Mesenchymal stem cell (in vitro differentiated cells and primary cell): ENCODE data around the gene TUBGCP6.

Experiments
- DNase-seq: peaks from one replicate; pipeline ENCODE4 v3.0.0-alpha.2; 2013
- H2AFZ ChIP-seq: one replicate; pipeline ENCODE4 v1.6.1; 2013; ENCODE audit warnings: low read depth, mild to moderate bottlenecking, control low read depth, inconsistent platforms, low read length, moderate library complexity
- H2AK5ac ChIP-seq: 2 replicates; pipeline ENCODE4 v1.6.1; 2013; ENCODE audit warnings: low read length, moderate library complexity, mild to moderate bottlenecking, inconsistent platforms; ENCODE audit not compliant: severe bottlenecking
- H2BK120ac ChIP-seq: one replicate; pipeline ENCODE4 v1.6.1; 2013; ENCODE audit warnings: low read depth, mild to moderate bottlenecking, inconsistent platforms, low read length, moderate library complexity
- H2BK12ac ChIP-seq, 2 experiments: one replicate each; pipeline ENCODE4 v1.6.1; 2013; ENCODE audit warnings: inconsistent platforms in 2 of 2, low read length in 2 of 2, mild to moderate bottlenecking in 2 of 2, moderate library complexity in 2 of 2, control low read depth in 1 of 2
- H2BK15ac ChIP-seq: one replicate; pipeline ENCODE4 v1.6.1; 2013; ENCODE audit warnings: mild to moderate bottlenecking, low read depth, inconsistent platforms; ENCODE audit not compliant: poor library complexity, severe bottlenecking
- H2BK5ac ChIP-seq: 2 replicates; pipeline ENCODE4 v1.6.1; 2013; ENCODE audit warnings: low read depth, mild to moderate bottlenecking, low read length, control low read depth, inconsistent platforms; ENCODE audit not compliant: poor library complexity, severe bottlenecking
- H3K14ac ChIP-seq, 2 experiments: one replicate each; pipeline ENCODE4 v1.6.1; 2013; ENCODE audit warnings: inconsistent platforms in 2 of 2, low read length in 2 of 2, control low read depth in 1 of 2, mild to moderate bottlenecking in 1 of 2, moderate library complexity in 1 of 2
- H3K18ac ChIP-seq, 2 experiments: one replicate each; pipeline ENCODE4 v1.6.1; 2013; ENCODE audit warnings: inconsistent platforms in 2 of 2, low read length in 2 of 2, control low read depth in 1 of 2, low read depth in 1 of 2, mild to moderate bottlenecking in 1 of 2
- H3K23ac ChIP-seq, 2 experiments: one replicate each; pipeline ENCODE4 v1.6.1; 2013; ENCODE audit warnings: inconsistent platforms in 2 of 2, low read length in 2 of 2, mild to moderate bottlenecking in 2 of 2, moderate library complexity in 2 of 2, control low read depth in 1 of 2
- H3K27ac ChIP-seq: 2 replicates; pipeline ENCODE4 v1.5.1; 2013; ENCODE audit warnings: mild to moderate bottlenecking, moderate library complexity, low read length, control low read depth, inconsistent platforms; ENCODE audit not compliant: poor library complexity, severe bottlenecking
- H3K27me3 ChIP-seq, 2 experiments: 2 replicates each; pipeline versions ENCODE4 v1.6.1 to v1.7.0; 2013; ENCODE audit warnings: low read length in 2 of 2, mild to moderate bottlenecking in 2 of 2, moderate library complexity in 2 of 2, control low read depth in 1 of 2, inconsistent platforms in 1 of 2; ENCODE audit not compliant: control insufficient read depth in 1 of 2, insufficient read depth in 1 of 2
- H3K36me3 ChIP-seq, 2 experiments: 2 replicates each; pipeline versions ENCODE4 v1.6.1 to v1.7.0; 2013; ENCODE audit warnings: low read length in 2 of 2, control low read depth in 1 of 2, inconsistent platforms in 1 of 2, low read depth in 1 of 2, mild to moderate bottlenecking in 1 of 2; ENCODE audit not compliant: insufficient read depth in 2 of 2, control insufficient read depth in 1 of 2
- H3K4ac ChIP-seq, 2 experiments: one replicate each; pipeline ENCODE4 v1.6.1; 2013; ENCODE audit warnings: inconsistent platforms in 2 of 2, low read length in 2 of 2, mild to moderate bottlenecking in 2 of 2, moderate library complexity in 2 of 2, control low read depth in 1 of 2, low read depth in 1 of 2
- H3K4me1 ChIP-seq: 2 replicates; pipeline ENCODE4 v1.6.1; 2013; ENCODE audit warnings: low read depth, low read length, control low read depth; ENCODE audit not compliant: control insufficient read depth, insufficient read depth
- H3K4me2 ChIP-seq: 2 replicates; pipeline ENCODE4 v1.6.1; 2013; ENCODE audit warnings: low read length, mild to moderate bottlenecking, inconsistent platforms; ENCODE audit not compliant: poor library complexity, severe bottlenecking
- H3K4me3 ChIP-seq, 2 experiments: 2 replicates each; pipeline versions ENCODE4 v1.5.1 to v1.7.0; 2013; ENCODE audit warnings: low read length in 2 of 2, mild to moderate bottlenecking in 2 of 2, control low read depth in 1 of 2, low read depth in 1 of 2; ENCODE audit not compliant: insufficient read depth in 1 of 2
- H3K79me1 ChIP-seq: replicated peaks from 2 replicates; pipeline ENCODE4 v1.6.1; 2013; ENCODE audit warnings: mild to moderate bottlenecking, control low read depth, low read length, inconsistent platforms; ENCODE audit not compliant: poor library complexity, severe bottlenecking
- H3K9ac ChIP-seq: 2 replicates; pipeline ENCODE4 v1.7.0; 2013; ENCODE audit warnings: mild to moderate bottlenecking, low read length, moderate library complexity
- H3K9me3 ChIP-seq: 2 replicates; pipeline ENCODE4 v1.7.0; 2013; ENCODE audit warnings: mild to moderate bottlenecking, low read length; ENCODE audit not compliant: control insufficient read depth
- H4K8ac ChIP-seq: one replicate; pipeline ENCODE4 v1.6.1; 2013; ENCODE audit warnings: inconsistent platforms, mild to moderate bottlenecking, low read length, moderate library complexity
- H4K91ac ChIP-seq: one replicate; pipeline ENCODE4 v1.6.1; 2013; ENCODE audit warnings: mild to moderate bottlenecking, low read length, inconsistent platforms
- WGBS: methylation state at CpG from one replicate; pipeline ENCODE4 v1.1.7; 2013; ENCODE audit warnings: mixed read lengths; 5-methylcytosine and 5-hydroxymethylcytosine counted together

The TUBGCP6 gene

DNA sequence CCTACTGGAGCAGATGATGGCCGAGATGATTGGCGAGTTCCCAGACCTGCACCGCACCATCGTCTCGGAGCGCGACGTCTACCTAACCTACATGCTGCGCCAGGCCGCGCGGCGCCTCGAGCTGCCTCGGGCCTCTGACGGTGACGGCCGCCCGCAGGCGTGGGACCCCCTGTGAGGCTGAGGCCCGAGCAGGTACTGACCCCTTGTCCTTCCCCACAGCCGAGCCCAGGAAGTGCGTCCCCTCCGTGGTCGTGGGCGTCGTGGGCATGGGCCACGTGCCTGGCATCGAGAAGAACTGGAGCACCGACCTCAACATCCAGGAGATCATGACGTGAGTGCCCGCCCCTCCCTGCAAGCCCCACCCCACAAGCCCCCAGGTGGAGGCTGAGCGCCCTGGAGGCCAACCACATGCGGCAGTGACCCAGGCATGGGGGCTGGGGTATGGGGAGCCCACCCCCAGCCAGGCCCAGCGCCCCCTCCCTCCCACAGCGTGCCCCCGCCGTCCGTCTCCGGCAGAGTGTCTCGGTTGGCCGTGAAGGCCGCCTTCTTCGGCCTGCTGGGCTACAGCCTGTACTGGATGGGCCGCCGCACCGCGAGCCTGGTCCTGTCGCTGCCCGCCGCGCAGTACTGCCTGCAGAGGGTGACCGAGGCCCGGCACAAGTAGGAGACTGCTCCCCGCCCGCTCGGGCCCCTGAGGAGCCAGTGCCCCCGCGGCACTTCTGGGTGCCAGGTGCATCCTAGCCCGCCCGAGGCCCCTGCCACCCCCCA, 46.8 kb downstream of the TUBGCP6 start:
- Histone ChIP-seq H3K79me1 (peaks cover 34% of the 10 kb centered on the region), H2BK120ac (no peak overlapping the region), H3K14ac (no peak overlapping the region), H3K9me3 (no peaks in the 10 kb centered on the region), H3K18ac (no peak overlapping the region), H2BK15ac (no peak overlapping the region), H4K8ac (no peak overlapping the region), H2BK5ac (no peak overlapping the region), H2AK5ac (no peak overlapping the region), H3K27me3 (no peaks in the 10 kb centered on the region), H3K4me3 (no peak overlapping the region), H2BK12ac (no peak overlapping the region), H3K4me2 (no peak overlapping the region), H3K27ac (no peak overlapping the region), H3K36me3 (peaks cover 26 to 62% of the 10 kb centered on the region in 2 experiments), H2AFZ (no peak overlapping the region), H3K4ac (no peak overlapping the region), H4K91ac (peak overlapping the region; percentile 6), H3K23ac (no peak overlapping the region), H3K4me1 (peaks cover 21% of the 10 kb centered on the region), H3K9ac (no peak overlapping the region)
- DNase-seq = no peak
- 96% methylated on average over 58 of the region's 61 CpGs for WGBS

DNA sequence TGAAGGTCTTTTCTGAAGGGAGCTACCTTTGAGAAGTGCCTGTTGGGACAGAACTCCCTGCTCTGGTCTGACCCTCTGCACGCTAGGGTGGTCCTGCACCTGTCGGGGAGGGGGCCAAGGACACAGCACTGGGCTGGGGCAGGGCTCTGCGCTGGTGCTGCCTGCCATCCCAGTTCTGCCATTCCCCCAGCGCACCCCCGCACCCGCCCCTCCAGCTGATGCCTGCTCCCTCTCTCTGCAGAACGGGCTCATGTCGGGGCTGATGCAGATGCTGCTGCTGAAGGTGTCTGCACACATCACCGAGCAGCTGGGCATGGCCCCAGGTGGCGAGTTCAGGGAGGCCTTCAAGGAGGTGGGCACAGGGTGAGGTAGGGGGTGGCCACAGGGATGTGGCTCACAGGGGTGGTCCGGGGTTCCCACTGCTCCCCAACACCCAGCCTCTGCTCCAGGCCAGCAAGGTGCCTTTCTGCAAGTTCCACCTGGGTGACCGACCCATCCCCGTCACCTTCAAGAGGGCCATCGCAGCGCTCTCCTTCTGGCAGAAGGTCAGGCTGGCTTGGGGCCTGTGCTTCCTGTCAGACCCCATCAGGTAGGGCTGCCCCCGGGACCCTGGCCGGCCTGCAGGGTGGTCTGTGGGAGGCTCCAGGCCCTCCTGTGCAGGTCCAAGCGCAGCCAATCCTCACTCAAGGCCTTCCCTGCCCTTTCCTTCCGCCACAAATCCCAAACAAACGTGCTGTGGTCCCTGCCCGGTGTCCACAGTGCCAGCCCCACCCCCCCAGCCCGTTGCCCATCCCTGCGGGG, 47.6 kb downstream of the TUBGCP6 start:
- WGBS = 91% methylated on average over 23 of the region's 23 CpGs
- peaks cover 38% of the 10 kb centered on the region for H3K79me1 ChIP-seq

GRCh38 chr22:50196256-50196655, 48.6 kb downstream of the TUBGCP6 start:
- Histone ChIP-seq H3K23ac (no peak overlapping the region), H3K4me2 (no peak overlapping the region), H2BK12ac (no peak overlapping the region), H3K18ac (no peak overlapping the region), H3K27ac (no peak overlapping the region), H4K8ac (no peak overlapping the region), H2AFZ (no peak overlapping the region), H2BK120ac (no peak overlapping the region), H3K4ac (no peak overlapping the region), H3K79me1 (peaks cover 33% of the 10 kb centered on the region), H3K4me3 (no peak overlapping the region), H3K14ac (no peak overlapping the region), H2AK5ac (no peak overlapping the region), H3K36me3 (peaks cover 25 to 75% of the 10 kb centered on the region in 2 experiments), H2BK15ac (no peak overlapping the region), H3K4me1 (peaks cover 26% of the 10 kb centered on the region), H3K27me3 (no peaks in the 10 kb centered on the region), H3K9ac (no peak overlapping the region), H4K91ac (peak overlapping the region; percentile 25), H2BK5ac (no peak overlapping the region), H3K9me3 (no peaks in the 10 kb centered on the region)
- 97% methylated on average over 18 of the region's 18 CpGs for WGBS
- no peak for DNase-seq

More for the DNA sequence above, 47.6 kb downstream of the TUBGCP6 start:
- Histone ChIP-seq H3K4me2 (no peak overlapping the region), H3K9ac (no peak overlapping the region), H4K91ac (no peak overlapping the region), H3K4me3 (no peak overlapping the region), H3K27ac (no peak overlapping the region), H2BK5ac (no peak overlapping the region), H3K4me1 (peaks cover 24% of the 10 kb centered on the region), H2BK12ac (no peak overlapping the region), H3K18ac (no peak overlapping the region), H3K14ac (no peak overlapping the region), H3K23ac (no peak overlapping the region), H2BK120ac (no peak overlapping the region), H2BK15ac (no peak overlapping the region), H3K9me3 (no peaks in the 10 kb centered on the region), H3K36me3 (peaks cover 25 to 70% of the 10 kb centered on the region in 2 experiments), H2AFZ (no peak overlapping the region), H2AK5ac (no peak overlapping the region), H3K4ac (no peak overlapping the region), H4K8ac (no peak overlapping the region), H3K27me3 (no peaks in the 10 kb centered on the region)
- no peak for DNase-seq
